HG02678 (cell line): ENCODE data around the gene PELI2.

Source experiments
- ATAC-seq: cut with Tn5 transposase; IDR thresholded peaks from one replicate; pipeline ENCODE4 v1.9.1; 2021; ENCODE audit warnings: mild to moderate bottlenecking, moderate library complexity; ENCODE audit not compliant: unreplicated experiment

PELI2 gene

DNA sequence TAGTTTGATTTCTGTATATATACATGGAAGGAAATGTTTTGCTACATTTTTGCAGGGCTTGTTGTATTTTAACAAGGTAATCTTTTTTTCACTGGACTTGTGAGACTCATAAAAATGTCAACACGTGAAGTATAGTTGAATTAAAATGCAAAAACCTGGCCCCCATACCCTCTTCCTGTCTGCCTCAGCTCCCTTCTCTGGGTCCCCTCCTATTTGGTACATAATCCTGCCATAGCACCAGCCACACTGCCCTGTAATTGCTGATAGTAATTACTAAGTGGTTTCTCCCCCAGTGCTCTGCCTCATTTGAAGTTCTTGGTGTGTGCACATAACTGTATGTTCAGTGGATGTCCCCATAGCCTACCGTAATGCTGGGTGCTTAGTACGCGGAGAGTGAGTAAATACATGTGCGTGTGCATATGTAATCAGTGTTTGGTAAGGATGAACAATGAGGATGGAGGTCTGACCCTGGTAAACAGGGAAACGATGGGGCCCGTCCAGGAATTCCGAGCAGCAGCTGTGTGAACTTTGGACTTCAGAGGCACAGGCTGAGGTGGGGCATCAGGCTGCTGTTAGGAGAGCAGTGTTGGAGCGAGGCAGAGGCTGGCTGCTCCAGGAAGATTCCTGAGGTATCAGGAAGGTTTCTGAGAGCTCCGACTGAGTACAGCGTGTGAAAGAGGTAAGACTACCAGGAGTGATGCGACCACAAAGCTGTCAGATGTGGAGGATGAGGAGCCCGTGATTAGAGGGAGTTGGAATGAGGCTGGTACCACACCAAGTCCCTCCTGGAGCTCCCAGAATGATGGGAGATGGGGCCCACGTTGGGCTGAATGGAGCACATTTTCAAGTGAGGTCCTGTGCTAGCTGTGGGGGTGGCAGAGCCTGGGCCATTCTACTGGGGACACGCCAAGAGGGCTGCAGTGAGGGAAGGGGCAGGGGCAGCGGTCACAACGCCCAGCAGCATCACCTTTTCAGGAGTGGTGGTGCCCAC, 106.8 kb downstream of the PELI2 start:
- no peak for ATAC-seq

DNA sequence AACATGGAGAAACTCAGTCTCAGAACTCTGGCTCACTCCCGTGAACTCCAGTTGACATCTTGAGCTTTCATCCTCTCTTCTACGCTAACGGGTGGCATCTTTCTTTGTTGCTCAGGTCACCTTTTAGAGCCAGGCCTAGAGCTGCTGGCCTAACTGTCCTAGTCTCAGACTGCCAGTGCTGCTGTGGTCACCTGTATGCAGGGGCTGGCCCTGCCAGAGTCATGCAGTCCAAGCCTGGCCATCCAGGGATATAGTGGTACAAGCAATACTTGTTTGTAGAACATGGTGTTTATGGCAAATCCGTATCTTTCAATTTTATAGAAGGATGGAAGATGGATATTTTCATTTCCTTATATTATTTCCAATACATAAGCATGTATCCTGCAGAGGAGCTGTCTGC, 117.2 kb downstream of the PELI2 start:
- ATAC-seq, result no peak

DNA sequence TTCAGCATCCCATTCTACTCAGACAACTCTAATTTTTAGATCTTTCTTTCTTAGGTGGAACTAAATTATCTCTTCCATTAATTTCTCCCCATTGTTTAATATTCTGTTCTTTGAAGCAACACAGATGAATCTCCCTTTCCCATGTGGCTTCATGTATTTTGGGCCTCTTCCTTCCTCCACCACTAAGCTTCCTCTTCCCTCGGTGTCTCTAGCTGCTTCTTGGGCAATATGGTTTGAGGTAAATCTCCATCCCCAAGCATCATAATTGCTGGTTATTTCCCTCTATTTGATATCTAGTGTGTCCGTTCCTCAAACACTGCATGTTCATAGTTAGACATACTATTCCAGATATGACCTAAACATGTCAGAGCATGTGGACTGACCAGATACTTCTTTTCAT, 119.2 kb downstream of the PELI2 start:
- ATAC-seq, result no peak

DNA sequence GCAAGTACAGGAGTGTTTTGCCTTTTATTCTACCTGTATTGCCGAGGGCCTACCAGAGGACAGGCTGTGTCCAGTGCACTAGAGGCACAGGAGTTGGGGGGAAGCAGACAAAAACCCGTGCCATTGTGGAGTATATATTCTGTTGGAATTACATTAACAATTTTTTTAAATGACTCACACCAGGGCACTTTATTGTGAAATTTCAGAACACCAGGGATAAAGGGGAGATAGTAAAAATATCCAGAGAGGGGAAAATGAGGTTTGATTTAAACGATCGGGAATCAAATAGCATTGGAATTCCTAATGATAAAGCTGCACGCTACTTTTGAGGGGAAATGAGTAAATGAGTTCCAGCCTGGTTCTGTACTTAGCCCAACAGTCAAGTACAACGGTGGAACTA, 123.2 kb downstream of the PELI2 start:
- ATAC-seq, result no peak

DNA sequence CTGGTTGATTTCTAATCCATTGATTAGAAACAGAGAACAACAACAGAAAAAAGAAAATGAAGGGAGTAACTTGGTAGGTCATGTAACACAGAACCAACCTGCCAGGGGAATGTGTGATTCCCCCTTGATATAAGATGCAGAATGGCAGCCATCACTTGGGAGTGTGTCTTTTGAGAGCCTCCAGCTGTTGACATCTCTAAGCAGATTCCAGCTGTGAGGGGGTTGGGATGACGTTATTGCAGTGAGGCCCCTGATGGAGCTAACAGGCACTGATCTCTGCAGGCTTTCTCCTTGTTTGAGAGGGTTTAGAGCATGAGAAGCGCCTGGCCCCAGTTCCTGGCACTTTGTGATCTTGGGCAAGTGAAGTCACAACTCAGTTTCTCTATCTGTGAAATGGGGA, 124.9 kb downstream of the PELI2 start:
- ATAC-seq, result no peak

DNA sequence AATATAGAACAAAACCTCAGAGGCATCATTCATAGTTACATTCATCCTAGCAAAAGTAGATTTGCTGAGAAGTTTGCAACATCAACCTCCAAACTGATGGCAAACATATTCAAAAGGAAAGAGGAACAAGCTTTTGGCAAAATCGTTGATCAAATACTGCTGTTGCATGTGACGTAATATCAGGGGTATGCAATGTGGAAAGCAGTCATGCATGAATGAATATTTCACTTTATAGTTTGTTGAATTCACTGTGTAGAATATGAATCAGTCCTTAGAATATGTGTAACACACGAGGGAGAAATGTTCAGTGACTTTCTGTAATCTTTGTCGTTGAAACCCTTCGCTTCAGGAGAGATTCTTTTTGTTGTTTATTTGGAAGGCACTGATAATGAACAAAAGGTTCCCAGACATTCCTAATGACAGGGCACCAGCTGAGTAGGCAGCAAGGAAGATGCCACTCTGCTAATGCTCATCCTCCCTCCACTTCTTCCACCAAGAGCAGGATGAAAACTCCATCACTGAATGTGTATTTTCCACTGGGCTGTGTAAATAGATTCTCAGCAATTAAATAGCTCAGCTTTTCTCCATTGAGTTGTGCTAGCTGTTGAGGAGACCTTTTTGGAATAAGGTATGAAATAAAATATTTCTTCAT, 126.1 kb downstream of the PELI2 start:
- no peak for ATAC-seq

DNA sequence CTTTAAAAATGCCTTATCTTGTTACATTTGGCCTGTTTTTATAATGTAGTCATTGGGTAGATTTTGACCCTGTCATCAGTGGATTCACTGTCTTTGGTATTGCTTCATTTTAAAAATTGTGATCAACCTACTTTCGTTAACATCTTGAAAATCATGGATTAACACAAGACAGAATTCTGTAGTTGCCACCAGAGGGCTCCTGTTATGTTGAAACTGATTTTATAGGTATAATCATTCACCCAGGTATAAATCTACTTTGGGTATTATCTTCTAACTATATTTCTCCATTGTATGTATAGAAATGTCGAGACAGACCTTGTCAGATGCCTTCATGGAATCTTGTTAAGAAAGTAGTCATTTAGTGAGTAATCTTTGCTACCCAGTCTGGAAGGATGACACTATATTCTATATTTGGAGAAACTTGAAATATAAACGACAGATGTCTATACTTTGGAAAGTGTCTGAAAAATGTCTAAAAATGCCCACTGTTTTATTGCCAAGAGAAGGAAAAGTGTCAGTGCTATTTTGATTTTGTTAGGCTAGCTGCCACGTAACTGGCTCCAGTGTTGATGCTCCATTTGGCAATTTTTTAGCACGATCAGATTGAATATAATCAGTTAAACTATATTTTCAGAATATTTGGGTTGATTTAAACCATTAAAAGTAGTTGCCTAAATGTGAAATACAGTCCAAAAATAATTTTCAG, 129.4 kb downstream of the PELI2 start:
- no peak for ATAC-seq

DNA sequence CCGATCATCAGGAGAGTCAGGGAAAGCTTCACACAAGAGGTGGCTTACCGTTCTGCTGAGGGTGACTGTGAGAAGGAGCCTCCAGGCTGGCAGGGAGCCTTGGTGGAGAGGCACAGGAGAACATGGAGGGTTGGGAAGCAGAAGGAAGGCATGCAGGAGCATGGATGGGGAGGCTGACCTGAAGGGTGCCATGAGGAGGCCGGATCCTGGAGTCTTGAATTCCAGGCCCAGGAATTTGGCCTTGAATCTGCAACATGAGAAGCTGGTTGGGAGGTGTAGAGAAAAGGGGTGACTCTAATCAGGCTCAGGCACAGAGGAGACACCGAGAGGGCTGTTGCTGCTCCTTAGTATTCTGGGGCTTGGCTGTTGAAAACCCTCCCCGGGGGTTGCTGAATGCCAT, 130.2 kb downstream of the PELI2 start:
- no peak for ATAC-seq

DNA sequence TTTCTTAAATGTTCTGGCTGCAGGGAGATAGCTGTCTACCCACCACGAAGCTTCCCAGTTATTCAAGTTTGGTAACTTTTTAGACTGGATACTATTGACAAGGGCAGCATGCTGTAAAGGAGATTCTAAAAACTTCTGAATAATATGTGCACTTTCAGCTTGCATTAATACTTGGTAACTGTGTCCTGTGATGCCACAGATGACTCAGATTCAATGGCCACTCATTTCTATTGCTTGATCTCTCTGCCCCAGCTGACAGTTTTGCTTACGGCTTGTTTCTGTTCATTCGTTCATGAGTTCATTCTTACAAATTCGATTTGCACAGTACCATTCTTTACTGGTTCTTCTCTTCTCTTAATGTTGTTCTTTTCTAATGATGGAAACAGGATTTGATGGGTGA, 142.8 kb downstream of the PELI2 start:
- no peak for ATAC-seq

DNA sequence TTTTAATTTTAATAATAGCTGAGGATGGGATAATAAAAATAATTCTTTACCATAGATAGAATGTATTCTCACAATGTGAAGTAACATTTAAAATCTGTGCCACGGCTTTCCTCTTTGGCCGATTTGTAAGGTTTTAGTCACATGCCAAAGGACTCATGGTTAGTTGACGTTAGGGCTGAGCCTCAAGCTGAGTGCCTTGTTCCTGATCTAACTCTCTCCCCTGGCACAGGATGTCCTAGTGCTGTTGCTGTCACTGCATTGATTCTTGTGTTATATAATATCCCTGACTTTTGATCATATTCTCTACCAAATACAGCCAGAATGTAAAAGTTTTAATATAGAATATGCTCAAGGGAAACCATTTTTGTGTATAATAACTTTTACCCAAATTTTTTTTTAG, 144.3 kb downstream of the PELI2 start:
- ATAC-seq, result no peak

DNA sequence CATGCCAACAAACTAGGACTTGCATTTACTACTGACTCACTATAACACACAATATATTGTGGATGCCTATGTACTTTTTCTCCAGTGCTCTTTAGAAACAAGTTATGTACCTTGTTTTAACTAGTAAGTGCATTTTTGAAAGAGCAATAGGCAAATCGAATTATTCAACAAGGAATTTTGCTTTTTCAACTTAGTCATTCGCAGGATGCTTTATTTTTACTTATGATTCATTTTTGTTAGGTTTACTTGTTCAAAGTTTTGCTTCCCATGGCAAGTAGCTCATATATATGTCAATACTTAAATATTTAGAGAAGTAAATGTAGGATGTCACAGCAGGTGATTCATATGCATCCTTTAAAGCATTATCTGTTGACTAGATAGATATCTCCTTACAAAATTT, 149.8 kb downstream of the PELI2 start:
- no peak for ATAC-seq

DNA sequence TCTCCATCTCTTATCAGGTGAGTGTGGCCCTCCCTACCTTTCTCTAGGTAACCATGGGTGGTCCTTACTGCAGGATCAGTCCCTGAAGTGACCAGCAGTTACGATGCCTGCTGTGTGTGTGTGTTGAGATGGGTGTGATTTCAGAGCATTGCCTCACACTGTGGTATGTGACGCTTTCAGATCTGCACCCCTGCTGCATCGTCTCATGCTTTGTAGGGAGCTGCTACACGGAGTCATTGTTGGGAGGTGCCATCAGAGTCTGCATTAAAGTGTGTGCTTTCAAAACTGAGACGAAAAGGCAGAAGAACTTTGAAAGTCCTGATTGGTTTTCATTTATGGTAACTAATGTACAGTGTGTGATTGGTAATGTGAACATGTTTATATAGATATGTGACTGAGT, 150.5 kb downstream of the PELI2 start:
- no peak for ATAC-seq

DNA sequence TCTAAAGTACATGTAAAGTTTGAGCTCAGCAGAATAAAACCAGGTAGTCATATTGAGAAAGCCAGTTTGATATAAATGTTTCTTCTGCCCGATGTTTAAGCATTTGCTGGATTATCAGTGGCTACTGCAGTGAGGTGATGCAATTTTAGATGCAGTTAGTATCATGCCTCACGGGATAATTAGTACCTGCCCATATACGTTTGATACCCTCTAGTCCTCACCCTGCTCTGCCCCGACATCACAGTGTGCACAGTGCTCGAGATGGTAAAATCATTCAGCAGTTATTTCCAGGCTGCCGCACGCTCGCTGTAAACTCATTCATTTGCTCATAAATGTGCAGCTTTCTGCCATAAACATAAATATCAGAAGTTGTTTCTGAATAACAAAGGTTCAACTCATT, 152.7 kb downstream of the PELI2 start:
- ATAC-seq, result no peak

DNA sequence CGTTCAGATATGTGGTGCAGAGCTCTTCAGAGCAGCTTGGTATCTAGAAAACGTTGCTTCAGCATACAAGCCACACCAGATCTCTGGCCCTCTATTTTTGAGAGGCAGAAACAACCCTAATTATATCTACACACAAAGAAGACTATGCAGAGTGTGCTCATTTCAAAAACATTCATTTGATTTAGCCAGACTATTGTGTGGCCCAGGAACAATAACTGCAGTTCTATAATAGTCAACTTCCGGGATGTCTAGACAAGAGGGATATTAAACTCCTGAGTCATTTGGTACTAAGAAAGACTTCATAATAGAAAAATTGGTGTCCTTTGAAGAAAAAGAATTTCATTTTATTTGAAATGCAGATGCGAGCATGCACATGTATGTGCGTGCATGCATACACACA, 153.8 kb downstream of the PELI2 start:
- ATAC-seq, result no peak

DNA sequence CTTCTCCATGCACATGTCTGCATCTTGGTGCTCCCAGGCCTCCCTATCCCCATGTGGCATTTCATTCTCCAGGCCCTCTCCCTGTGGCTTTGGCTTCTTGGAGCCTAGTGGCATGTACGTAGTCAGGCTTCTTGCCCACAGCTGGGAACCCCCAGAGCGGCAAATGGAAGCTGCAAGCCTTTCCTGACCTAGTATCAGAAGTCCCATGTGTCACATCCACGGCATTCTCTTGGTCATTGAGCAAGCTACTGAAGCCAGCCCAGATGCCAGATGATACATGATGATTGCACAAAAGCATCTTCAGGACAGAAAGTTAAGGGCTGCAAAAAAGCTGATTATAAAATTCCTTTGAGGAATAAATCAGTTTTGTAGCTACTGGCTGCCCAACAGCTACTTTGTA, 154.9 kb downstream of the PELI2 start:
- ATAC-seq, result no peak

DNA sequence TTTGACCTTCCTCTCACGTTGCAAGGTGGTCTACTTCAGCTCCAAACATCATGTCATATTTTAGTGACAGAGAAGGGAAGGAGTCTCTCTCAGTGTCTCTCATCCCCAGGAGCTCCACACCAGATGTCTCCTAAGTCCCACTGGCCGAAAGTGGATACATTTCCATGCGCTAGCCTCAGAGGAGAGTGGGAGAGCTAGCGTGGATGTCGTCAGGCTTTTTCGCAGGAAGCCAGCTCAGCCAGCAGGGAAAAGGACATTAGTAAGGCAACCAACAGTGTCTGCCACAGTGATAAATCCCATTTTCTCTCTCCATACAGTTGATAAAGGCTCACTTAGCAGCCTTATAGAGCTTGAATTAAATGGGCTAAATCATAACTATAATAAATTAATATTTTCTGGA, 155.7 kb downstream of the PELI2 start:
- no peak for ATAC-seq

DNA sequence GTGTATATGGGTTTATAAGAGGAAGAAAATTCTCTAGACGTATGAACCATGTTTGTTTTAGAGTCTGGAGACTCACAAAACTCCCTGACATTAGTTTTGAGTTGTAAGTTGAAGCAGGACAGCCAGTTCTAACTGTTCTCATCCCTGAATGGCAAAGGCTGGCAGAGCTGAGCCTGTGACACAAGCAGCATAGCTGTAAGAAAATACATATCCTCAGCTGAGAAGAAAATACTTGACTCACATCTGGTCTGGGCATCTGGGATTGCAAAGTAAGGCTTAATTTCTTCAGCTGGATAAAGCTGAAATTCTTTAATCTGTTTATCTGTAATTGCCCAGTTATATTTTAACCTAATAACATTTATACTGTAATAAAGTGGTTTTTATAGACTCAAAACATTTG, 156.3 kb downstream of the PELI2 start:
- no peak for ATAC-seq

DNA sequence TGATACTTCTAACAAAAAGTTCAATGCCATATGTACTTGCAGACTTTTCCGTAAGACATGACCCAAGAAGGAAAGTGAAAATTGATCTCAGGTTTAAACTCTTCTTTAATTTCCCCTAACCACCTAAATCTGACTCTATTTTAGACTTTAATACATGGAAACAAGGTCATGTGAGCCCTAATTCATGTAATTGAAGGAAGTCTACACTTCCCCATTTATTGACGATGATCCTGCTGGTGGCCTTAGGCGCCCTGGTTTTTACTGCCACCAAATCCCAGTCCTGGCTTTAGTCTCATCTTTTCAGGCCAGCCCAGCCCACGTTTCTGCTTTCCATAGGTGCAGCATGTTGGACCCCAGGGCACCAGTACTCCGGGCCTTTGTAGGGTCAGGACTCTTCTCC, 157.9 kb downstream of the PELI2 start:
- no peak for ATAC-seq

DNA sequence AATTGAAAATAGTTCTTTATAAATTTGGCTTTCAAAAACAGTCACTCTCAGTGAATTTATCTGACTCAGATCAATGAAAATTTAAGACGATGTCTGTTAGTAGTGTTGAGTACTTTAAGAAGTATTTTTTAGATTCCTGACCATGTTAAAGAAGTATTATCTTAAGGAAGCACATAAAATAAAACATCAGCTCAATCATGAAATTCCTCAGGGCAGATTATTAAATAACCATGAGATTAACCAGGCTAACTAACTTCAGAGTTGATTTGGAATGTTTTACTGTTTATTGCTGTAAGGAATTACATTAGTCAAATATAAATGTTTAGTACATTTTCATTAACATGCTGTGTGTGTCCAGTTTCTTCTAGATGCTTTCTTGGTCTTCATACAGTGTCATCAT, 160.2 kb downstream of the PELI2 start:
- no peak for ATAC-seq

DNA sequence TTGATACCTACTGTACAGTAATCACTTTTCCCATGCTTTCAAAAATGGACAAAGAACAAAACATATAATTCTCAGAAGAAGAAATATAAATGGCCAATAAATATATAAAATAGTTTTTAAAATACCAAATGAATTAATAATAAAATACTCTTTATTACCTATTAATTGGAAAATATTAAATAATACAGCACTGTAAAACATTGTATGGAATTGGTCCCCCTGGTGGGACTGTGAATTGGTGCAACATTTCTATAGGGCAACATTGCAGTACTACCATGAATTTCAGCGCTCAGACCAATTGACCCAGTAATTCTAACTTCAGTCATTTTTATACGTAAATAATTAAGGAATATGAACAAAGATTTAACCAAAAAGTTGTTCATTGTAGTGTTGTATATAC, 162.6 kb downstream of the PELI2 start:
- no peak for ATAC-seq

DNA sequence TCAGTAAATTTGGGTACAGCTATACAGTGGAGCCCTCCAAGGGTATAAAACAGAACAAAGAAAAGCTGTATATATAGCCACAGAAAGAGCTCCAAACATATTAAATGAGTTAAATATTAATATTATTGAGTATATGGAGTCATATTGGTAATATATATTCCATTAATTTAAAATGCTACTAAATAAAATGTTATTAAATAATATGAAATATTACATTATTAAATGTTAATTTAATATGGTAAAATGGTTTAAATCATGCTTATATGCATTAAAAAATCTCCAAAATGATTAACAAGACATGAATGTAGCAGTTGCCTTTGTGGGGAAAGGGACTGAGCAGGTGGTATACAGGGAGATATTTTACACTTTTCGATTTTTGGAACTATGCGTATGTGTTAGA, 164.0 kb downstream of the PELI2 start:
- ATAC-seq, result no peak

DNA sequence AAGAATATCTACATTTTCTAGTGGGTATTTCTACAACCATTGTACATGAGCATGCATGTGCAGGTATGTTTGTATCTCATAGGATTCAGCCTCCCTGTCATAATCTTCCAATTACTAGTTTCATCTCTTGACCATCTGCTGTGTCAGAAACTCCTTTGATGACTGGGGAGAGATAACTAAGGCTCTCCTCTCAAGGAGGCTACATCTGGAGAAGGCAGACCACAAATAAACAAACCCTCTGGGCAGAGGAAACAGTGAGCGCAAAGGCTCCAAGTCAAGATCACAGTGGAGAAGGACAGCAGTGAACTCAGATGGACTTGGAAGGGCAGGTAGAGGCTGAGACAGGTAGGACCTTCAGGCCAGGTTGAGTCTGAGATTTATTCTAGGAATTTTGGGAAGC, 166.4 kb downstream of the PELI2 start:
- ATAC-seq, result no peak
